Hepatocyte (in vitro differentiated cells): ENCODE results near the gene LRP4. TPM values are rescaled to one million over a fixed set of nuclear protein-coding genes. Genes with fewer than 3 reads are reported as not detected.

Experiments used
- DNase-seq: peaks from one replicate; pipeline ENCODE4 v3.0.0-alpha.2; 2016; ENCODE audit warnings: low spot score
- H2AFZ ChIP-seq: fragments of 200-600 bp; sonication (generic); 2 replicates; pipeline ENCODE4 v1.6.0; 2016; ENCODE audit warnings: antibody characterized with exemption, mild to moderate bottlenecking
- H3K27ac ChIP-seq: fragments of 200-600 bp; sonication (generic); 2 replicates; pipeline ENCODE4 v1.5.1; 2016; ENCODE audit warnings: mild to moderate bottlenecking
- H3K27me3 ChIP-seq: fragments of 200-600 bp; sonication (generic); 2 replicates; pipeline ENCODE4 v1.6.1; 2016
- H3K36me3 ChIP-seq: fragments of 200-600 bp; sonication (generic); replicated peaks from 2 replicates; pipeline ENCODE4 v1.5.1; 2016; ENCODE audit warnings: low read depth; ENCODE audit not compliant: insufficient read depth
- H3K4me1 ChIP-seq: fragments of 200-600 bp; sonication (generic); 2 replicates; pipeline ENCODE4 v1.5.1; 2016; ENCODE audit warnings: mild to moderate bottlenecking, moderate library complexity; ENCODE audit not compliant: insufficient read depth
- H3K4me2 ChIP-seq: fragments of 200-600 bp; sonication (generic); 2 replicates; pipeline ENCODE4 v1.6.0; 2016
- H3K4me3 ChIP-seq: fragments of 200-600 bp; sonication (generic); 2 replicates; pipeline ENCODE4 v1.5.1; 2016; ENCODE audit warnings: mild to moderate bottlenecking
- H3K79me2 ChIP-seq: fragments of 200-600 bp; sonication (generic); 2 replicates; pipeline ENCODE4 v1.6.0; 2017; ENCODE audit warnings: mild to moderate bottlenecking
- H3K9me2 ChIP-seq: fragments of 200-600 bp; sonication (generic); replicated peaks from 2 replicates; pipeline ENCODE4 v1.6.0; 2017; ENCODE audit warnings: mild to moderate bottlenecking; ENCODE audit not compliant: insufficient read depth
- H3K9me3 ChIP-seq: fragments of 200-600 bp; sonication (generic); 2 replicates; pipeline ENCODE4 v1.5.1; 2016; ENCODE audit warnings: low read depth, mild to moderate bottlenecking
- H4K20me1 ChIP-seq: fragments of 200-600 bp; sonication (generic); 2 replicates; pipeline ENCODE4 v1.6.0; 2016; ENCODE audit warnings: mild to moderate bottlenecking; ENCODE audit not compliant: insufficient read depth, poor library complexity, severe bottlenecking
- EZH2 ChIP-seq: fragments of 200-600 bp; sonication (generic); IDR thresholded peaks from 2 replicates; pipeline ENCODE4 v1.6.1; 2016; ENCODE audit warnings: antibody characterized with exemption, mild to moderate bottlenecking, borderline replicate concordance
- EZH2phosphoT487 ChIP-seq: fragments of 200-600 bp; sonication (generic); IDR thresholded peaks from one replicate; pipeline ENCODE4 v1.6.1; 2018; ENCODE audit warnings: antibody characterized with exemption, mild to moderate bottlenecking, low read depth, moderate library complexity; ENCODE audit not compliant: unreplicated experiment, severe bottlenecking
- whole genome bisulfite sequencing: methylation state at CpG from one replicate; pipeline ENCODE4 v1.1.6; 2016; ENCODE audit warnings: low lambda C conversion rate; ENCODE audit errors: missing lambda C conversion rate; 5-methylcytosine and 5-hydroxymethylcytosine counted together
- polyA plus RNA-seq: library from polyadenylated mRNA; unstranded; fragments of >200 nt; fragmentation: Nextera tagmentation; extraction: Ambion mirVana; gene quantifications from 2 replicates; pipeline ENCODE4 v1.2.1, GENCODE V29; 2016
- total RNA-seq: library from RNA; depleted of rRNA; stranded (reverse); fragments of >200 nt; gene quantifications from 2 replicates; pipeline ENCODE4 v1.2.3, GENCODE V29; 2014
- TF ChIP-seq, protein P1 (sequence below): fragments of 200-600 bp; sonication (generic); IDR thresholded peaks from 2 replicates; pipeline ENCODE4 v1.5.1; 2016; ENCODE audit warnings: antibody characterized with exemption, mild to moderate bottlenecking; ENCODE audit not compliant: poor library complexity

Gene LRP4
- total and polyA plus RNA-seq, 2 experiments from 2014 or later: 6.4 to 8.0 TPM

GRCh38 chr11:46953093-46953492 lies 34.7 kb upstream of the LRP4 start:
- H3K4me2 ChIP-seq: no peak overlapping the region
- H3K9me2 ChIP-seq: no peaks in the 10 kb centered on the region
- no peak for DNase-seq
- no peak overlapping the region for H2AFZ ChIP-seq
- no peaks in the 10 kb centered on the region for H4K20me1 ChIP-seq
- TF ChIP-seq, protein P1, sequence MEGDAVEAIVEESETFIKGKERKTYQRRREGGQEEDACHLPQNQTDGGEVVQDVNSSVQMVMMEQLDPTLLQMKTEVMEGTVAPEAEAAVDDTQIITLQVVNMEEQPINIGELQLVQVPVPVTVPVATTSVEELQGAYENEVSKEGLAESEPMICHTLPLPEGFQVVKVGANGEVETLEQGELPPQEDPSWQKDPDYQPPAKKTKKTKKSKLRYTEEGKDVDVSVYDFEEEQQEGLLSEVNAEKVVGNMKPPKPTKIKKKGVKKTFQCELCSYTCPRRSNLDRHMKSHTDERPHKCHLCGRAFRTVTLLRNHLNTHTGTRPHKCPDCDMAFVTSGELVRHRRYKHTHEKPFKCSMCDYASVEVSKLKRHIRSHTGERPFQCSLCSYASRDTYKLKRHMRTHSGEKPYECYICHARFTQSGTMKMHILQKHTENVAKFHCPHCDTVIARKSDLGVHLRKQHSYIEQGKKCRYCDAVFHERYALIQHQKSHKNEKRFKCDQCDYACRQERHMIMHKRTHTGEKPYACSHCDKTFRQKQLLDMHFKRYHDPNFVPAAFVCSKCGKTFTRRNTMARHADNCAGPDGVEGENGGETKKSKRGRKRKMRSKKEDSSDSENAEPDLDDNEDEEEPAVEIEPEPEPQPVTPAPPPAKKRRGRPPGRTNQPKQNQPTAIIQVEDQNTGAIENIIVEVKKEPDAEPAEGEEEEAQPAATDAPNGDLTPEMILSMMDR: no peak
- no peak for TF ChIP-seq EZH2phosphoT487
- TF ChIP-seq EZH2: no peak
- H3K9me3 ChIP-seq: no peaks in the 10 kb centered on the region
- no peaks in the 10 kb centered on the region for H3K27me3 ChIP-seq
- H3K4me1 ChIP-seq: peaks cover 11% of the 10 kb centered on the region
- H3K4me3 ChIP-seq: no peak overlapping the region
- no peaks in the 10 kb centered on the region for H3K36me3 ChIP-seq
- H3K79me2 ChIP-seq: peaks cover 17% of the 10 kb centered on the region
- 92% methylated on average over 5 of the region's 5 CpGs for WGBS
- H3K27ac ChIP-seq: no peak overlapping the region

- Histone ChIP-seq H3K27ac (no peak overlapping the region), H3K4me1 (peaks cover 16% of the 10 kb centered on the region), H4K20me1 (no peaks in the 10 kb centered on the region), H3K4me2 (no peak overlapping the region), H3K79me2 (peaks cover 12% of the 10 kb centered on the region), H3K4me3 (no peak overlapping the region), H3K27me3 (no peaks in the 10 kb centered on the region), H3K9me3 (no peaks in the 10 kb centered on the region), H3K36me3 (no peaks in the 10 kb centered on the region), H2AFZ (no peak overlapping the region), H3K9me2 (no peaks in the 10 kb centered on the region)
- TF ChIP-seq, protein P1: no peak
- TF ChIP-seq EZH2 (no peak), EZH2phosphoT487 (no peak)
- WGBS: 85% methylated on average over 2 of the region's 2 CpGs
- DNase-seq: no peak
These were observed 34.2 kb upstream of the LRP4 start for GRCh38 chr11:46952553-46952952.

- H3K9me3 ChIP-seq: no peaks in the 10 kb centered on the region
- H3K4me3 ChIP-seq: no peak overlapping the region
- H3K9me2 ChIP-seq: no peaks in the 10 kb centered on the region
- H3K27ac ChIP-seq: no peak overlapping the region
- no peaks in the 10 kb centered on the region for H4K20me1 ChIP-seq
- no peaks in the 10 kb centered on the region for H3K27me3 ChIP-seq
- no peaks in the 10 kb centered on the region for H3K36me3 ChIP-seq
- 90% methylated on average over 1 of the region's 1 CpG for WGBS
- no peak overlapping the region for H3K4me2 ChIP-seq
- H2AFZ ChIP-seq: no peak overlapping the region
- TF ChIP-seq, protein P1: no peak
- no peak for TF ChIP-seq EZH2
- TF ChIP-seq EZH2phosphoT487: no peak
- DNase-seq: no peak
- peaks cover 11% of the 10 kb centered on the region for H3K79me2 ChIP-seq
- peaks cover 23% of the 10 kb centered on the region for H3K4me1 ChIP-seq
These were observed 33.5 kb upstream of the LRP4 start for GRCh38 chr11:46951864-46952263.

- DNase-seq: no peak
- TF ChIP-seq EZH2 (no peak), EZH2phosphoT487 (no peak)
- TF ChIP-seq, protein P1: no peak
These were observed 30.9 kb upstream of the LRP4 start for GRCh38 chr11:46949297-46949696.

More at GRCh38 chr11:46949297-46949696, 30.9 kb upstream of the LRP4 start:
- H3K27me3 ChIP-seq: no peaks in the 10 kb centered on the region
- H3K27ac ChIP-seq: peak overlapping the region; percentile 89
- peak overlapping the region; percentile 35 for H3K4me2 ChIP-seq
- peaks cover 11% of the 10 kb centered on the region for H3K79me2 ChIP-seq
- no peak overlapping the region for H2AFZ ChIP-seq
- H3K9me2 ChIP-seq: no peaks in the 10 kb centered on the region
- H3K4me1 ChIP-seq: peaks cover 25% of the 10 kb centered on the region
- H3K9me3 ChIP-seq: no peaks in the 10 kb centered on the region
- H3K4me3 ChIP-seq: no peak overlapping the region
- H4K20me1 ChIP-seq: no peaks in the 10 kb centered on the region
- H3K36me3 ChIP-seq: no peaks in the 10 kb centered on the region
- 55% methylated on average over 1 of the region's 1 CpG for WGBS
